WTC11 (cell line): Measurements from ENCODE around the gene STARD8. TPM values are rescaled to one million over a fixed set of nuclear protein-coding genes. Genes with fewer than 3 reads are reported as not detected.

ENCODE experiments used
- ATAC-seq: fragments of 200-7000 bp; cut with Tn5 transposase; 2 replicates; pipeline ENCODE4 v1.10.0; 2021; ENCODE audit warnings: mild to moderate bottlenecking, moderate library complexity
- CTCF ChIA-PET: fragments of 300-600 bp; sonication (Branson Sonifier 250); formaldehyde crosslinking; loops from one replicate; lab custom pipeline; 2021; ENCODE audit warnings: antibody characterized with exemption; lab: Charles Lee
- POLR2A ChIA-PET: fragments of 350-600 bp; sonication (Branson Sonifier 250); formaldehyde crosslinking; loops from one replicate; lab custom pipeline; 2021; ENCODE audit warnings: antibody characterized with exemption; lab: Charles Lee
- DNase-seq: peaks from one replicate; pipeline ENCODE4 v3.0.0; 2021; ENCODE audit warnings: low spot score
- H3K27ac Mint-ChIP-seq: 2 replicates; pipeline ENCODE4 v1.8.0; 2021; ENCODE audit warnings: mixed read lengths
- H3K27me3 Mint-ChIP-seq: 2 replicates; pipeline ENCODE4 v1.8.0; 2021; ENCODE audit warnings: low read depth, mild to moderate bottlenecking, moderate library complexity, mixed read lengths
- H3K36me3 Mint-ChIP-seq: 2 replicates; pipeline ENCODE4 v1.8.0; 2021; ENCODE audit warnings: mixed read lengths
- H3K4me1 Mint-ChIP-seq: 2 replicates; pipeline ENCODE4 v1.8.0; 2022; ENCODE audit warnings: mixed read lengths
- H3K4me3 Mint-ChIP-seq: 2 replicates; pipeline ENCODE4 v1.8.0; 2021; ENCODE audit warnings: mild to moderate bottlenecking, moderate library complexity, mixed read lengths
- H3K9me3 Mint-ChIP-seq: 2 replicates; pipeline ENCODE4 v1.8.0; 2021; ENCODE audit warnings: mixed read lengths
- CBFB ChIP-seq: sonication (generic); formaldehyde crosslinking; IDR thresholded peaks from 2 replicates; pipeline ENCODE4 v1.8.1; 2022; ENCODE audit warnings: mild to moderate bottlenecking, low read depth, missing genetic modification reagents
- CDX4 ChIP-seq: fragments of 250-450 bp; sonication (Bioruptor Pico); IDR thresholded peaks from 2 replicates; pipeline ENCODE4 v1.9.0; 2021; ENCODE audit warnings: moderate library complexity, mild to moderate bottlenecking, inconsistent platforms, borderline replicate concordance
- CREB1 ChIP-seq: sonication (generic); formaldehyde crosslinking; IDR thresholded peaks from 2 replicates; pipeline ENCODE4 v1.8.0; 2023; ENCODE audit warnings: mild to moderate bottlenecking, missing genetic modification reagents
- EMX1 ChIP-seq: fragments of 250-450 bp; sonication (Bioruptor Pico); IDR thresholded peaks from 2 replicates; pipeline ENCODE4 v1.8.0; 2021; ENCODE audit warnings: mild to moderate bottlenecking
- ESRRA ChIP-seq: sonication (generic); formaldehyde crosslinking; IDR thresholded peaks from 2 replicates; pipeline ENCODE4 v1.8.1; 2022; ENCODE audit warnings: mild to moderate bottlenecking, missing genetic modification reagents, borderline replicate concordance
- FOXJ3 ChIP-seq: sonication (generic); formaldehyde crosslinking; IDR thresholded peaks from 2 replicates; pipeline ENCODE4 v1.9.0; 2021; ENCODE audit warnings: missing genetic modification reagents, mild to moderate bottlenecking, borderline replicate concordance
- FOXK1 ChIP-seq: sonication (generic); formaldehyde crosslinking; IDR thresholded peaks from 2 replicates; pipeline ENCODE4 v1.8.0; 2022; ENCODE audit warnings: mild to moderate bottlenecking, moderate library complexity, missing genetic modification reagents
- GABPB1 ChIP-seq: sonication (generic); formaldehyde crosslinking; IDR thresholded peaks from 2 replicates; pipeline ENCODE4 v1.8.1; 2023; ENCODE audit warnings: mild to moderate bottlenecking, missing genetic modification reagents
- GTF2I ChIP-seq: fragments of 250-450 bp; sonication (Bioruptor Pico); conservative IDR thresholded peaks from 2 replicates; pipeline ENCODE4 v1.4.0; 2021; ENCODE audit warnings: mild to moderate bottlenecking
- IRF2 ChIP-seq: sonication (generic); formaldehyde crosslinking; IDR thresholded peaks from 2 replicates; pipeline ENCODE4 v1.8.0; 2022; ENCODE audit warnings: low read depth, missing genetic modification reagents, borderline replicate concordance
- MAX ChIP-seq: sonication (generic); formaldehyde crosslinking; IDR thresholded peaks from 2 replicates; pipeline ENCODE4 v1.8.0; 2022; ENCODE audit warnings: mild to moderate bottlenecking, missing genetic modification reagents
- MLX ChIP-seq: sonication (generic); formaldehyde crosslinking; IDR thresholded peaks from 2 replicates; pipeline ENCODE4 v1.8.1; 2023; ENCODE audit warnings: mild to moderate bottlenecking, missing genetic modification reagents, moderate library complexity
- MXD4 ChIP-seq: fragments of 250-450 bp; sonication (Bioruptor Pico); IDR thresholded peaks from 2 replicates; pipeline ENCODE4 v1.8.0; 2021; ENCODE audit warnings: mild to moderate bottlenecking, moderate library complexity, borderline replicate concordance
- MYBL2 ChIP-seq: sonication (generic); formaldehyde crosslinking; IDR thresholded peaks from 2 replicates; pipeline ENCODE4 v1.8.1; 2023; ENCODE audit warnings: mild to moderate bottlenecking, moderate library complexity, missing genetic modification reagents
- RORB ChIP-seq: fragments of 250-450 bp; sonication (Bioruptor Pico); IDR thresholded peaks from 2 replicates; pipeline ENCODE4 v1.9.0; 2021; ENCODE audit warnings: mild to moderate bottlenecking
- SP1 ChIP-seq: sonication (generic); formaldehyde crosslinking; conservative IDR thresholded peaks from 2 replicates; pipeline ENCODE4 v1.8.1; 2022; ENCODE audit warnings: missing genetic modification reagents
- TEAD4 ChIP-seq: sonication (generic); formaldehyde crosslinking; IDR thresholded peaks from 2 replicates; pipeline ENCODE4 v1.8.0; 2022; ENCODE audit warnings: mild to moderate bottlenecking, missing genetic modification reagents
- USF1 ChIP-seq: sonication (generic); formaldehyde crosslinking; IDR thresholded peaks from 2 replicates; pipeline ENCODE4 v1.8.0; 2022; ENCODE audit warnings: mild to moderate bottlenecking, missing genetic modification reagents
- ZNF219 ChIP-seq: sonication (generic); formaldehyde crosslinking; IDR thresholded peaks from 2 replicates; pipeline ENCODE4 v1.8.0; 2023; ENCODE audit warnings: missing genetic modification reagents, mild to moderate bottlenecking, borderline replicate concordance
- ZNF281 ChIP-seq: sonication (generic); formaldehyde crosslinking; IDR thresholded peaks from 2 replicates; pipeline ENCODE4 v1.8.0; 2023; ENCODE audit warnings: mild to moderate bottlenecking, missing genetic modification reagents
- total RNA-seq: library from RNA; stranded (reverse); gene quantifications from 3 replicates; pipeline ENCODE4 v1.2.3, GENCODE V29; 2021
- TF ChIP-seq, protein P1 (sequence below): sonication (generic); formaldehyde crosslinking; conservative IDR thresholded peaks from 2 replicates; pipeline ENCODE4 v1.8.1; 2022; ENCODE audit warnings: mild to moderate bottlenecking, missing genetic modification reagents
- TF ChIP-seq, protein P2 (sequence below): fragments of 250-450 bp; sonication (Bioruptor Pico); IDR thresholded peaks from 2 replicates; pipeline ENCODE4 v1.8.0; 2021; ENCODE audit warnings: mild to moderate bottlenecking
- TF ChIP-seq, protein P3 (sequence below): fragments of 250-450 bp; sonication (Bioruptor Pico); IDR thresholded peaks from 2 replicates; pipeline ENCODE4 v1.9.0; 2021; ENCODE audit warnings: mild to moderate bottlenecking, borderline replicate concordance
- TF ChIP-seq, protein P4 (sequence below): fragments of 250-450 bp; sonication (Bioruptor Pico); IDR thresholded peaks from 2 replicates; pipeline ENCODE4 v1.9.0; 2021; ENCODE audit warnings: mild to moderate bottlenecking

Gene STARD8
- total RNA-seq, 1 experiment from 2014 or later, result 8.5 TPM

GRCh38 chrX:68659786-68660185 is 12.3 kb downstream of the STARD8 start:
- DNase-seq (no peak), ATAC-seq (peak; percentile 13; the same call in 1 of the 2 replicates)
- Mint-ChIP-seq H3K27me3 (no peaks in the 10 kb centered on the region), H3K4me1 (peaks cover 16% of the 10 kb centered on the region), H3K4me3 (no peak overlapping the region), H3K27ac (peak overlapping the region; percentile 89), H3K9me3 (peaks cover 4% of the 10 kb centered on the region; the same call in 1 of the 2 replicates), H3K36me3 (no peaks in the 10 kb centered on the region)
- POLR2A ChIA-PET, result no interaction called here
- CTCF ChIA-PET, result interaction anchor here (0.6 to 2.6 kb wide), 3 partner anchors 26 to 148 kb away, joined by 3 to 10 read pairs (median 4); no protein-coding TSS in a partner anchor
- TF ChIP-seq FOXK1 (CRISPR knock-in tag) (no peak), SP1 (CRISPR knock-in tag) (no peak), MXD4 (CRISPR knock-in tag) (no peak), CREB1 (CRISPR knock-in tag) (no peak), CDX4 (no peak), GABPB1 (CRISPR knock-in tag) (no peak), ZNF281 (CRISPR knock-in tag) (no peak), EMX1 (no peak)
- TF ChIP-seq, protein P1, sequence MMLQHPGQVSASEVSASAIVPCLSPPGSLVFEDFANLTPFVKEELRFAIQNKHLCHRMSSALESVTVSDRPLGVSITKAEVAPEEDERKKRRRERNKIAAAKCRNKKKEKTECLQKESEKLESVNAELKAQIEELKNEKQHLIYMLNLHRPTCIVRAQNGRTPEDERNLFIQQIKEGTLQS, result no peak

DNA sequence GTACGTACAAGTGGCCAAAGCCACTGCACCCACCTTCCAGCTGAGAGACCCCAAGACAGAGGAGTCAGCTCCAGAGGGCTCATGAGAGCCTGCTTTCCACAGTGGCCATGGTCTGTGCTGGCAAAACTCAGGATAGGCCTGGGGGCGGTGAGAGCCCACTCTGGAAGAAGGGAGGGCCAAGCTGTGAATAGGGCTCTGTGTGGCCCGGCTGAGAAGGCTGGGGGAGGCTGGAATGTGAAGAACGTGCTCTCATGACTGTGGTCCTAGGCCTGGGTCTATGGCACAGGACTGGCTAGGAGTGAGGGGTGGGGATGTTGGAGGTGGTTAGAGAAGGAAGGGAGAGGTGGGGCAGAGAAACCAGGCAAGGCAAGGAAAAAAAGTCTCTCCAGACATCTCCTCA is 13.3 kb downstream of the STARD8 start:
- Mint-ChIP-seq H3K27me3 (no peaks in the 10 kb centered on the region), H3K27ac (no peak overlapping the region), H3K9me3 (peaks cover 2% of the 10 kb centered on the region; the same call in 1 of the 2 replicates), H3K4me3 (no peak overlapping the region), H3K36me3 (no peaks in the 10 kb centered on the region), H3K4me1 (peaks cover 16% of the 10 kb centered on the region)
- ChIA-PET POLR2A (no interaction called here), CTCF (no interaction called here)
- ATAC-seq, result no peak
- no peak for DNase-seq
- TF ChIP-seq USF1 (no peak), GTF2I (CRISPR knock-in tag) (no peak), TEAD4 (CRISPR knock-in tag) (no peak), RORB (CRISPR knock-in tag) (no peak), MAX (CRISPR knock-in tag) (no peak), ESRRA (CRISPR knock-in tag) (no peak), ZNF219 (CRISPR knock-in tag) (no peak), CBFB (CRISPR knock-in tag) (no peak), MLX (CRISPR knock-in tag) (no peak), IRF2 (CRISPR knock-in tag) (no peak), GABPB1 (CRISPR knock-in tag) (no peak), MYBL2 (CRISPR knock-in tag) (no peak), FOXJ3 (CRISPR knock-in tag) (no peak), CDX4 (no peak)
- TF ChIP-seq, protein P2, sequence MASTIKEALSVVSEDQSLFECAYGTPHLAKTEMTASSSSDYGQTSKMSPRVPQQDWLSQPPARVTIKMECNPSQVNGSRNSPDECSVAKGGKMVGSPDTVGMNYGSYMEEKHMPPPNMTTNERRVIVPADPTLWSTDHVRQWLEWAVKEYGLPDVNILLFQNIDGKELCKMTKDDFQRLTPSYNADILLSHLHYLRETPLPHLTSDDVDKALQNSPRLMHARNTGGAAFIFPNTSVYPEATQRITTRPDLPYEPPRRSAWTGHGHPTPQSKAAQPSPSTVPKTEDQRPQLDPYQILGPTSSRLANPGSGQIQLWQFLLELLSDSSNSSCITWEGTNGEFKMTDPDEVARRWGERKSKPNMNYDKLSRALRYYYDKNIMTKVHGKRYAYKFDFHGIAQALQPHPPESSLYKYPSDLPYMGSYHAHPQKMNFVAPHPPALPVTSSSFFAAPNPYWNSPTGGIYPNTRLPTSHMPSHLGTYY (CRISPR knock-in tag), result no peak
- TF ChIP-seq, protein P3, sequence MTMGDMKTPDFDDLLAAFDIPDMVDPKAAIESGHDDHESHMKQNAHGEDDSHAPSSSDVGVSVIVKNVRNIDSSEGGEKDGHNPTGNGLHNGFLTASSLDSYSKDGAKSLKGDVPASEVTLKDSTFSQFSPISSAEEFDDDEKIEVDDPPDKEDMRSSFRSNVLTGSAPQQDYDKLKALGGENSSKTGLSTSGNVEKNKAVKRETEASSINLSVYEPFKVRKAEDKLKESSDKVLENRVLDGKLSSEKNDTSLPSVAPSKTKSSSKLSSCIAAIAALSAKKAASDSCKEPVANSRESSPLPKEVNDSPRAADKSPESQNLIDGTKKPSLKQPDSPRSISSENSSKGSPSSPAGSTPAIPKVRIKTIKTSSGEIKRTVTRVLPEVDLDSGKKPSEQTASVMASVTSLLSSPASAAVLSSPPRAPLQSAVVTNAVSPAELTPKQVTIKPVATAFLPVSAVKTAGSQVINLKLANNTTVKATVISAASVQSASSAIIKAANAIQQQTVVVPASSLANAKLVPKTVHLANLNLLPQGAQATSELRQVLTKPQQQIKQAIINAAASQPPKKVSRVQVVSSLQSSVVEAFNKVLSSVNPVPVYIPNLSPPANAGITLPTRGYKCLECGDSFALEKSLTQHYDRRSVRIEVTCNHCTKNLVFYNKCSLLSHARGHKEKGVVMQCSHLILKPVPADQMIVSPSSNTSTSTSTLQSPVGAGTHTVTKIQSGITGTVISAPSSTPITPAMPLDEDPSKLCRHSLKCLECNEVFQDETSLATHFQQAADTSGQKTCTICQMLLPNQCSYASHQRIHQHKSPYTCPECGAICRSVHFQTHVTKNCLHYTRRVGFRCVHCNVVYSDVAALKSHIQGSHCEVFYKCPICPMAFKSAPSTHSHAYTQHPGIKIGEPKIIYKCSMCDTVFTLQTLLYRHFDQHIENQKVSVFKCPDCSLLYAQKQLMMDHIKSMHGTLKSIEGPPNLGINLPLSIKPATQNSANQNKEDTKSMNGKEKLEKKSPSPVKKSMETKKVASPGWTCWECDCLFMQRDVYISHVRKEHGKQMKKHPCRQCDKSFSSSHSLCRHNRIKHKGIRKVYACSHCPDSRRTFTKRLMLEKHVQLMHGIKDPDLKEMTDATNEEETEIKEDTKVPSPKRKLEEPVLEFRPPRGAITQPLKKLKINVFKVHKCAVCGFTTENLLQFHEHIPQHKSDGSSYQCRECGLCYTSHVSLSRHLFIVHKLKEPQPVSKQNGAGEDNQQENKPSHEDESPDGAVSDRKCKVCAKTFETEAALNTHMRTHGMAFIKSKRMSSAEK (CRISPR knock-in tag), result no peak
- TF ChIP-seq, protein P4, sequence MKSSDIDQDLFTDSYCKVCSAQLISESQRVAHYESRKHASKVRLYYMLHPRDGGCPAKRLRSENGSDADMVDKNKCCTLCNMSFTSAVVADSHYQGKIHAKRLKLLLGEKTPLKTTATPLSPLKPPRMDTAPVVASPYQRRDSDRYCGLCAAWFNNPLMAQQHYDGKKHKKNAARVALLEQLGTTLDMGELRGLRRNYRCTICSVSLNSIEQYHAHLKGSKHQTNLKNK (CRISPR knock-in tag), result no peak
